Limb (tissue), 2 donors: Measurements from ENCODE around the gene JKAMP.
A peak's percentile ranks its signal among the peaks of the same experiment; 100 is the strongest.

ENCODE experiments used
- DNase-seq, 2 donors: peaks; one replicate each; pipeline ENCODE4 v3.0.0-alpha.2; 2016; ENCODE audit errors: extremely low spot score in 2 of 2

Gene JKAMP

GRCh38 chr14:59480166-59480565, 4.2 kb upstream of the JKAMP start:
- DNase-seq, result no peak

GRCh38 chr14:59481407-59481806, 2.9 kb upstream of the JKAMP start:
- no peak for DNase-seq

- no peak for DNase-seq
Observed at GRCh38 chr14:59481871-59482540, 2.3 kb upstream of the JKAMP start.

DNA sequence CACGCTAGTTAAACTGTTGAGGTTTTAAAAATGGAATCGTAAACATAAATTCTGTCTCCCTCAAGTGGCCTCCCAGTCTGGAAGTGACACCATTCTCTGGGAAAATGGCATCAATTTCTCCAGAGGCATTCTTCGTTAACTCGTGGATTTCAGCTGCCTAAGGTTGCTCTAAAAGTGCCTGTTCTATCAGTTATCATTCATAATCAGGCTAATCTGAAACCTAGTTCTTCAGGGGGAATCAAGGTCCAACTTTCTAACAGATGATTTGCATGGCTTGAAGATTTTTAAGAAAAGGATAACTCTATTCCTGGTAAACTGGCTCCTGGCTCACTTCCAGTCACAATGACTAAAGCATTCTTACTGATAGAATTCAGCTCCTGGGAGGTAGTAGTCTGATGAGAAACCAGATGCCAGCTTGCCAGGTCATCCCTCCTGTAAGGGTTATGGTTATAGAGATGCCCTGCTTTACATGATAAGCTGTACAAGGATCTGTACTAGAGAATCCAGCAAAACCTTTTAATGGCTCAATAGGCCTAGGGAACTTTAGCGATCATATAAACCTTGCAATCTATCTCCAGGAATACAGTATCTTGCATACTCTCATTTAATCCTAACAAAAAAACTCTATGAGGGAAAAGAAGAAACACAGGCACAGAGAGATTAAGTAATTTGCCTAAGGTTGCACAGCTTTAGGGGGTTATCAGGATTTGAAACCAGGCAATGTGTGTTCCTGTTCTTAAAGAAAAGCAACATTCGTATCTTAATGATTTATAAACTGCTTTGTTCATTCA, 1.6 kb upstream of the JKAMP start:
- DNase-seq, result no peak

- DNase-seq, result no peak
Observed at GRCh38 chr14:59483363-59483762, 954 bp upstream of the JKAMP start.

GRCh38 chr14:59484639-59485175, 390 bp downstream of the JKAMP start:
- no peak for DNase-seq

DNA sequence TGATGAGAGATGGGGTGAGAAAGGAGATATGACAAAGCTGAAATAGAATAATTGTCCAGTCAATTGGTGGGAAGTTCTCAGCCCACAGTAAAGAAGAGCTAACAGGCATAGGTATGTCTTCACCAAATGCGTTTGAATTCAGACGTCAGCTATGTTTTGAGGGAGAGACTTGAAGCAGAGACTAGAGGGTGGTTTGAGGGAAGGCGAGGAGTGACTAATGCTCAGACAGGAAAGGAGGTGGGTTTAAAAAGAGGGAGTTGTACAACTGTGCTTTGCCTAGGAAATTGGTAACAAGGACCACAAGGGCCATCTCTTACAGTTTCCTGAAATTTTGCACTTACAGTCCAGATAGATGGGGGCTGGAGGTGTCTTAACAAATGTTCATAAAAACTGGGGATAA, 6.4 kb downstream of the JKAMP start:
- no peak for DNase-seq

DNA sequence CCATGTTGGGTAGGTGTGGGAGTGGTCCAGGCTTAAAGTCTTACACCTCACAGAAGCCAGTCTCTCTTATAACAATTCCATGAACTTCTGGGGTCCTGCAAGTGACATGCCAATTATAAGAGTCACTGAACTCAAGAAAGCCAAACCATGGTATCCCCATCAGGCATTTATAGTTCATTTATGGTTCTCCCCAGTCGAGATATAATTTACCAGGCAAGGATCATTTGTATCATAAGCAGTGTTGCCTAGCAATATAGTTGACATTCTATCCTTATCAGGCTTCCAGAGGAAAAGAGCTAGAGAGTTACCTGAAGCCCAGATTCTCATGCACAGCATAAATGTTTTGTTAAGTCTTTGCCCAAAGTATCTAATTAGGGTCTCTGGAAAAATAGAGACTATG, 8.1 kb downstream of the JKAMP start:
- DNase-seq, result no peak

DNA sequence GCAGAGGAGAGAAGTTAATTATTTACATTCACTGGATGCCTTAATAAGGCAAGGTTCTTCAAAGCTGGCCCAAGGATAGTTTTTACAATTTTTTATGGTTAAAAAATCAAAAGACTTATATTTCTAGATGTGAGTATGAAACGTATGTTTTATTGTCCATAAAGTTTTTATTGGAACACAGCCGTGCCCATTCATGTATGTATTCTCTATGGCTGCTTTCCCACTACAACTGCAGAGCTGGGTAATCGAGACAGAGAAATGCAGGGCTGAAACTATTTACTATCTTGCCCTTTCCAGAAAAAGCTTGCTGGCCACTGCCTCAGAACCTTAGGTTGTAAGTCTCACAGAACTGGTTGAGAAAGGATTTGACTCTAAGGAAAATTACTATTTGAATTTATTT, 16.4 kb downstream of the JKAMP start:
- DNase-seq, result no peak

DNA sequence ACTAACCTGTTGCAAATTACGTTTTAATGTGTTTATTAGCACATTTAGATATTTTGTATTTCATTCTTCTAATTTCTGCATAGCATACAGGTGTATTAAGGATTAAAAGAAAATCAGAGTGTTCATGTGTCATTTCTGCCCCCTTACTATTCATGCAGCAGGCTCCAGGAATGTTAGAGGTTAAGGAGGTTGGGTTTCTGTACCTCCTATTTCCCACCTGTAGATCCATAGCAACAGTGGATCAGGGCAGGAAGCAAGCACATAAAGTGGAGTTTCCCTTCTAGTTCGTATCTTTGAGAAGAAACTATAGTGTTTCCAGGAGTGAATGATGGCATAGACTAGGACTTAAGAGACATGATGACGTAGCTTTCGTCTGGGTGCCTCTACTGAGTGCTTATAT, 18.9 kb downstream of the JKAMP start:
- no peak for DNase-seq

DNA sequence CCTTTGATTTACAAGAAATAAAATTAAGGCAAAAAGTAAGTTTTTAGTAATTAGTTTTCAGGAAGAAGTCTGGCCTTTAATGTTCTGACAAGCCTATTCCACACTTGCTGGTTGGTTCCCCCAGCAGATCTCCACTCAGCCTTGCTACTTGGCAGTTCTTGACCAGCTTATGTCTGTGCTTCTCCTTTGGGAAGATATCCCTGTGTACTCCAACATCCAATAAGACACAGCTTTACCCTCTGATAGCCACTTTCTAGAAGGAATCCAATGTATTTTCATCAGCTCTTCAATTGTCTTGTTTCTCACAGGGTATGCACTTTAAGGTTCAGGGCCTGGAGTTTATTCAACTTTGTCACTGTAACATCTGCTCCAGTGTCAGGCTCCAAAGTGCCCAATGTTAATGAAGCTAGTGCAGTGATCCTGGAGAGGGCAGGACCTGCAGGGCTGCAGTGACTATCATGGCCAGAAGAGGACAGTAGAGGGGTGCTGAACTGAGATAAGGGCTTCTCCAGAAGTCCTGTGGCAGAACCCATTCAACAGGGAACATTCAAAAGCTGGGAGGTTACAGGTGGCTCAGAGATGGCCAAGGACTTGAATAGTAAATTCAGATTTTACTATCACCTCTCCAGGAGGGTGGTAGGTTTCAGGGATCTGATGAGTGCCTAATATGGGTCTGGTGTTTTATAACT, 22.9 kb downstream of the JKAMP start:
- DNase-seq, result peak in 1 of 2 donors; percentile 67

DNA sequence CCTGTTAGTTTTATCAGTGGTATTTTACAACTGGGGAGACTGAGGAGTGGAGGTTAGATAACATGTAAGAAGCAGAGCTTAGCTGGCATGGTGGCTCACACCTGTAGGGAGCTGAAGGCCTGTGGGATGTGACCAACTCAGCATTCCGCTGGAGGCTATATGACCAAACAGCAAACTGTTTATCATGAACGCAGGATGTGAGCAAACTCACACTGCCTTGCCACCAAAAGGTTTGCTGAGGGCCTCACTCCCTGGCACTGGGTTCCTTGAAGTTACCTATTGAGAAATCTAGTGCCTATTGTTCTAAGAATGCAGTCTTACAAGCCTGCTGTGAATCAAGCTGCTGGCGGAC, 23.4 kb downstream of the JKAMP start:
- no peak for DNase-seq

- DNase-seq, result no peak
Observed at GRCh38 chr14:59509101-59509500, 24.8 kb downstream of the JKAMP start.

DNA sequence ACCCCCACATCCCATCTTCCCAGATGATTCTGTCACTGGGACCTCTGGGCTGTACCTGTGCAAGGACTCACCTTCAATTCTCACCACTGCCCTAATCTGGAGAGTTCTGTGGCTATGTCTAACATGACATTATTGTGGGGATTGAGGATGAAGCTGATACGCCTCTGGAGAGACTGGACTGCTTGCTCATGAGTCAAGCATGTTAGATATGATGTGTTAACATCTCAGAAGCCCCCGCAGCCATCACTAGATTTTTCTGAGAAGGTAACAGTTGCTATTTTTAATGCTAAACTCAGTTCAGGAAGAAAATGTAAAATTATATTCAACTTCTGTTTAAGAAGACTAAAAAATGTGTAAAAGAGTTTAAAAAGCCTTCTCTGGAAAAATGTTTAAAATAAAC, 25.7 kb downstream of the JKAMP start:
- DNase-seq, result no peak

- no peak for DNase-seq
Observed at GRCh38 chr14:59510966-59511365, 26.6 kb downstream of the JKAMP start.

DNA sequence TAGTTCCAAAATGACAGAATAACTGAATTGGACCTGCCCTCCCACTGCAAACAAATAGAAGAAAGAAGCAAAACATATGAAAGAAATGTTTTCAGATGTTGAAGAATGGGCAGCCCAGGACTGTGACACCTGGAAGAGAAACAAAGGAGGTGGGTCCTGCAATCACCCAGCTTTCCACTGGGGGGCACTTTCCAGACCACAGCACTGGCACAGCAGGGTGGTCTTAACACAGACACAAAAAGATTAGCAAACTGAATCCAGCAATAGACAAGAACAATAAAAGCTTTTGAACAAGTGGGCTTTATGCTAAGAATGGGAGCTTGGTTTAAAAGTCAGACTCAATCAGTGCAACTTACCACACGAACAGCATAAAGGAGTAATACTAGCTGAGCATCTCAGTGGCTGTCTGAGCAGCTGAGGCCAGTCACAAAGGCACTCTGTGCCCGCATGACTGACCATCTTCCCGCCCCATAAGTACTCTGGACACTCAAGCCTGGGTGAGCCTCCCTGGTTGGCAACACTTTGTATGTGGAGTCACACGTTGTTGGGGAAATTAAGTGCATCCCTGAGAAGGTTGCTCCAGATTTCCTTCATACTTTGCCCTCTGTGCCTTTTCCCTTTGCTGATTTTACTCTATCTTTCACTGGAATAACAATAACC, 27.7 kb downstream of the JKAMP start:
- DNase-seq, result peak in 1 of 2 donors; percentile 57

GRCh38 chr14:59520224-59520623, 35.9 kb downstream of the JKAMP start:
- no peak for DNase-seq

DNA sequence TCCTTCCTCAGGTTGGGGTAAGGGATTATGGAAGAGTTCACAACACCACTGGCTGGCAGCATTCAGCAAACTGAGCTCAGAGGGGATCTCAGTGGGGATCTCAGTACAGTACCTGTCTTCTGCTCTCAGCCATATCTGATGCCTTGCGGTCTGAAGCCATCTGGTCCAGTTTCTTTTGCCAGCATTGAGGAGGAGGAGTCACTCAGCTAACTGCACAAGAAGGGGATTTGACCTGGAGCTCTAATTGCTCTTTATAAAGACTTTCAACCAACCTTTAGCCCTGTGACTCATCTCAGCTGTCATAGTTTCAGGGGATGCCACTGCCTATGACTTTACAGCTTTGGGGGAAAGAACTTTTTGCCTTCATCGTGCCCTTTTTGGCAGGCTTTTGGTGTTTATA, 44.9 kb downstream of the JKAMP start:
- no peak for DNase-seq

- DNase-seq, result no peak
Observed at GRCh38 chr14:59530349-59530748, 46.0 kb downstream of the JKAMP start.

GRCh38 chr14:59532419-59532818, 48.1 kb downstream of the JKAMP start:
- DNase-seq, result no peak

- no peak for DNase-seq
Observed at GRCh38 chr14:59534361-59534987, 50.2 kb downstream of the JKAMP start.
